ENCODE results near the gene TNS1. TPM values are rescaled to one million over a fixed set of nuclear protein-coding genes. Genes with fewer than 3 reads are reported as not detected.

Gene TNS1
- total RNA-seq, 1 donor from 2014 or later = 1.6 TPM

DNA sequence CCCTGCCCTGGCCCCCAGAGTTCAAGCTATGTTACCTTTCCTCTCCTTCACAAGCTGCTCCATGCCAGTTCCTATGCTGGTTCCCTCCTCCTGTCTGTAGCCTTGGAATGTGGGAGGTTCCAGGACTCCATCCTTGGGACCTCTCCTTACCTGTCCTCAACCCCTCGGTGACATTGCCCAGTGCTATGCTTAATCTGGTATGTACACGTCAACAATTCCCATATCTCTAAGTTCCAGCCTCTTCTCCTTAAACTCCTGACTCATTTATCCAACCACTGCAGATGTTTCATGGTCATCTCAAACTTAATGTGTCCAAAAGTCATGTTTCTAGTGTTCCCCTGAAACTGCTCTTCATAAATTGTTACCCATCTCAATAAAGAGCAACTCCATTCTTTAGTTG, 160.8 kb downstream of the TNS1 start:
- Histone ChIP-seq H3K4me3 (ENCODE audit: low read depth, low read length) (no peak overlapping the region), H3K36me3 (ENCODE audit: control insufficient read depth, insufficient read depth, low read length) (no peaks in the 10 kb centered on the region), H3K27me3 (ENCODE audit: control insufficient read depth, insufficient read depth, low read length) (no peaks in the 10 kb centered on the region)
- DNase-seq (ENCODE audit: low read depth) (no peak), FAIRE-seq (no peak)
- no peak for TF ChIP-seq CTCF (IDR thresholded peaks at IDR 0.05; ENCODE audit: insufficient read depth, low read length, severe bottlenecking)

DNA sequence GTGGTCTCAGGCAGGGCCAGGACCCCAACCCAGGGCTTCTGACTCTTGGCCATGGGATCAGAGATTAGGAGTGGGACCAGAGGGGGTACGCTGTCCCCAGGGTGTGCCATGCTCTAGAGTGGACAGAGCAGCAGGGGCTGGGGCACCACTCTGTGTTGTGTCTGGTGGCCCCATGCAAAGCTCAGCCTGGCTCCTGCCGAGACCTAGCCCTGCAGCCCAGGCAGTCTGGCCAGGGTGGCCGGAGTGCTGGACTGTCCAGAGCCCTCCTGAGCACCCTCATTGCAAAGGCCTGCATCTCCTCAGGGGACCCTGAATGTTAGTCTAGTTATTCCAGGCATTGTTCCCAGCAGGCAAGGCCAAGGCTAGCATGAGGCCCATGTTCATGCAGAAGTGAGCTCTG, 162.3 kb downstream of the TNS1 start:
- FAIRE-seq = no peak

DNA sequence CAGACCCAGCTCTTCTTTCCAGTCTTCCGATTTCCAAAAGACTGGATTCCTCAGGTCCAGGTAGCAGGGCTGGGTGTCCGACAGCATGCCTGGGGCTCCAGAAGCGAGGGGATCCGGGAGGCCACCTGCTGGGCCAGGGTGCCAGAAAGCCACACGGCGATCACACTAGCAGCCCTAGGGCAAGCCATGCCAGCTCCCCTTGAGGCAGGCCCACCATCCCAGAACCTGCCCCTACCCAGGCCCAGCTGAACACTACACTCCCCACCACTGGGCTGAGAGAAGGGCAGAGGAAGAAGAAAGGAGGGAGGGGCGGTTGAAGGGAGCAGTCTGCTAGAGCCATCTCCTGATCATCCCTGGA, 163.1 kb downstream of the TNS1 start:
- no peak for TF ChIP-seq CTCF (IDR thresholded peaks at IDR 0.05; ENCODE audit: insufficient read depth, low read length, severe bottlenecking)
- DNase-seq (ENCODE audit: low read depth) (no peak), FAIRE-seq (no peak)
- H3K36me3 ChIP-seq (ENCODE audit: control insufficient read depth, insufficient read depth, low read length) = peaks cover 5% of the 10 kb centered on the region
- no peaks in the 10 kb centered on the region for H3K27me3 ChIP-seq (ENCODE audit: control insufficient read depth, insufficient read depth, low read length)
- no peak overlapping the region for H3K4me3 ChIP-seq (ENCODE audit: low read depth, low read length)

More for the DNA sequence above, 162.3 kb downstream of the TNS1 start:
- TF ChIP-seq CTCF (IDR thresholded peaks at IDR 0.05; ENCODE audit: insufficient read depth, low read length, severe bottlenecking) = no peak
- H3K4me3 ChIP-seq (ENCODE audit: low read depth, low read length) = no peak overlapping the region
- H3K36me3 ChIP-seq (ENCODE audit: control insufficient read depth, insufficient read depth, low read length) = peaks cover 2% of the 10 kb centered on the region
- H3K27me3 ChIP-seq (ENCODE audit: control insufficient read depth, insufficient read depth, low read length) = no peaks in the 10 kb centered on the region
- DNase-seq (ENCODE audit: low read depth) = no peak

DNA sequence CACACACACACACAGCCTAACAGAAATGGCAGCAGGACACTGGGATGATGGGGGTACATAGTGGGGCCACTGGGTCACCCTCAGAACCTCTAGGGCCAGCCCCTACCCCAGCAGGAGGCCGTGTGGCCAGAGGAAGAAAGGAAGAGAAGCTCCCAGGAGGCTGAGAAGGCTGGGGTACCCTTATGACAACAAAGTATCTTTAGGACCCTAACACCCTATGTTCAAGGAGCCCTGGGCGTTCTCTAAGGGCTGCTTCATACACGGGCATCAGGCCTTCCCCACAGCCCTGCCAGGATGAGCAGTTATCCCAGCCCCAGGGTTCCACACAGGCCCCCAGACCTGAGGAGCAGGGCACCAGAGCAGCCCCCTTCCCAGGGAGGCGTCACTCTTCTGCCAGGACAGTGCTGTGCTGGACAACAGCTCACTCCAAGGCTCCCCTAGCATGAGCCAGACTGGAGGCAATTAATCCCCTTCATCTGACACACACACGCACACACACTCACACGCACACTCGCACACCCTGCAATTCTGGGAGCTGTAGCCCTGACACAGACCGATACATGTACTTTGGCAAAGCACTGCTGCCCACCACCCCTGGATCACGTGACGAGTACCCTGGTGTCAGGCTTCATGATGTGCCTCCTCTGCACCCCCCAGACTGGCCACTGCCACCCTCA, 163.6 kb downstream of the TNS1 start:
- FAIRE-seq (no peak), DNase-seq (ENCODE audit: low read depth) (no peak)
- no peak for TF ChIP-seq CTCF (IDR thresholded peaks at IDR 0.05; ENCODE audit: insufficient read depth, low read length, severe bottlenecking)
- Histone ChIP-seq H3K4me3 (ENCODE audit: low read depth, low read length) (no peak overlapping the region), H3K27me3 (ENCODE audit: control insufficient read depth, insufficient read depth, low read length) (no peaks in the 10 kb centered on the region), H3K36me3 (ENCODE audit: control insufficient read depth, insufficient read depth, low read length) (peaks cover 5% of the 10 kb centered on the region)

DNA sequence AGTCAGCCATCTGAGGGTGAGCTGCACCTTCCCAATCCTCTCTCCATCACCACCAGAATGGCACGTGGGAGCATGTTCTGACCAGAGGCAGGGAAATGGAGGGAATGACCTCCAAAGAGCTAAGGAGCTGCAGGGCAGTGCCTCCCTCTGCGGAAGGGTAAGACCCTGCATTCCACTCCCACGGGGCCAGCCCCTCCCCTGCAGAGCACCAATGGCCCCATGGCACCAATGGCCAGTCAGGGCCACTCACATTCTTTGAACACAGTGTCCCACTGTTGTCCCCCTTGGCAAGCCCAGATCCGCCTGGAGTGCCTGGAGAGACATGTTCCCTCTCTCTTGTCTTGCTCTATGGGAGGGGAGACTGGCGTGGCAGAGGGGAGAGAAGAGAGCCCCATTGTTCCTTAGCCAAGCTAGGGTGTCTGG, 164.4 kb downstream of the TNS1 start:
- H3K4me3 ChIP-seq (ENCODE audit: low read depth, low read length) = no peak overlapping the region
- peaks cover 5% of the 10 kb centered on the region for H3K36me3 ChIP-seq (ENCODE audit: control insufficient read depth, insufficient read depth, low read length)
- no peaks in the 10 kb centered on the region for H3K27me3 ChIP-seq (ENCODE audit: control insufficient read depth, insufficient read depth, low read length)
- FAIRE-seq = no peak
- TF ChIP-seq CTCF (IDR thresholded peaks at IDR 0.05; ENCODE audit: insufficient read depth, low read length, severe bottlenecking) = no peak
- no peak for DNase-seq (ENCODE audit: low read depth)

DNA sequence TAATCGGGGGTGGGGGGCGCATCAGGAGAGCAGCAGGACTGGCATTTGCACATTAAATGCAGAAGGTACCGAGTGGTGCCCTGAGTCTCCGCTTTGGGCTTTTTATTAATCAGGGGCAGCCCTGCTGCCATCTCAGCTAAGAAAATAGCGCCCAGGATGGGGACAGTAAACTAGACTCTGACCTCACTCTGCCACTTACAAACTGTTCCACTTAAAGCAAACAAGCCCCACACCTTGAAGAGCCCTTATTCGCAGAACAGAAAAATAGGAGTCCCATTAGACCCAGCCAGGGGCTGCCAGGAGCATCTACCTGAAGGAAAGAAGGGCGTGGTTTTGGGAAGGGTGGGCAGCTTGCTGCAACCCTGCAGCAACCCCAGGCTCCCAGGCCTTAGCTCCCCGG, 165.3 kb downstream of the TNS1 start:
- H3K27me3 ChIP-seq (ENCODE audit: control insufficient read depth, insufficient read depth, low read length) = no peaks in the 10 kb centered on the region
- H3K4me3 ChIP-seq (ENCODE audit: low read depth, low read length) = no peak overlapping the region
- DNase-seq (ENCODE audit: low read depth) (no peak), FAIRE-seq (no peak)
- TF ChIP-seq CTCF (IDR thresholded peaks at IDR 0.05; ENCODE audit: insufficient read depth, low read length, severe bottlenecking) = no peak
- H3K36me3 ChIP-seq (ENCODE audit: control insufficient read depth, insufficient read depth, low read length) = peaks cover 6% of the 10 kb centered on the region
